H1 (cell line): ENCODE data around the gene APBA2. TPM values are rescaled to one million over a fixed set of nuclear protein-coding genes. Genes with fewer than 3 reads are reported as not detected.

Experiments
- CTCF ChIA-PET: fragments of 300-600 bp; sonication (Branson Sonifier 250); formaldehyde crosslinking; loops from one replicate; lab custom pipeline; 2021; ENCODE audit not compliant: partially characterized antibody; lab: Charles Lee
- POLR2A ChIA-PET: fragments of 300-600 bp; sonication (Branson Sonifier 250); formaldehyde crosslinking; loops from one replicate; lab custom pipeline; 2021; ENCODE audit warnings: inconsistent platforms; ENCODE audit not compliant: partially characterized antibody; lab: Charles Lee
- DNase-seq, 2 experiments: peaks; one replicate each; pipeline versions ENCODE4 v3.0.0 to v3.0.0-alpha.2; 2010 to 2022; ENCODE audit warnings: low spot score in 2 of 2, low read depth in 1 of 2, mixed read lengths in 1 of 2
- FAIRE-seq: peaks from 2 replicates; lab custom pipeline; 2011; peaks lifted over from hg19 to GRCh38; lab: Jason Lieb, UNC
- H2AFZ ChIP-seq: 2 replicates; pipeline ENCODE4 v1.8.1; 2012; ENCODE audit warnings: low read length, inconsistent platforms
- H2AK5ac ChIP-seq: 2 replicates; pipeline ENCODE4 v1.6.1; 2013; ENCODE audit warnings: low read depth, low read length
- H2BK120ac ChIP-seq: replicated peaks from 2 replicates; pipeline ENCODE3; 2013; ENCODE audit warnings: low read depth, low read length, inconsistent platforms
- H2BK12ac ChIP-seq: 2 replicates; pipeline ENCODE4 v1.6.1; 2013; ENCODE audit warnings: low read depth, low read length
- H2BK15ac ChIP-seq: 2 replicates; pipeline ENCODE4 v1.6.1; 2013; ENCODE audit warnings: low read length
- H2BK20ac ChIP-seq: 2 replicates; pipeline ENCODE4 v1.6.1; 2013; ENCODE audit warnings: low read length
- H2BK5ac ChIP-seq: 2 replicates; pipeline ENCODE4 v1.6.1; 2013; ENCODE audit warnings: low read depth, low read length
- H3K14ac ChIP-seq: 2 replicates; pipeline ENCODE4 v1.6.1; 2013; ENCODE audit warnings: inconsistent platforms; ENCODE audit not compliant: insufficient read length
- H3K18ac ChIP-seq: 2 replicates; pipeline ENCODE4 v1.6.1; 2013; ENCODE audit warnings: low read length; ENCODE audit errors: extremely low read depth
- H3K23ac ChIP-seq: 2 replicates; pipeline ENCODE4 v1.6.1; 2013; ENCODE audit warnings: inconsistent platforms; ENCODE audit not compliant: insufficient read length
- H3K23me2 ChIP-seq: 2 replicates; pipeline ENCODE4 v1.6.1; 2013; ENCODE audit warnings: low read depth, low read length
- H3K27ac ChIP-seq: 2 replicates; pipeline ENCODE4 v1.6.1; 2011; ENCODE audit warnings: low read depth, low read length, inconsistent platforms
- H3K27me3 ChIP-seq, 4 experiments: replicated peaks in 1 of 4; 1 replicate in 1 of 4; 2 replicates in 3 of 4; pipeline versions ENCODE4 v1.6.1 to v1.8.1; 2011 to 2013; ENCODE audit warnings: low read length in 3 of 4, mild to moderate bottlenecking in 3 of 4, inconsistent platforms in 2 of 4, mixed read lengths in 2 of 4, moderate library complexity in 1 of 4; ENCODE audit not compliant: control insufficient read depth in 3 of 4, insufficient read depth in 3 of 4; ENCODE audit errors: extremely low read depth in 1 of 4
- H3K36me3 ChIP-seq, 4 experiments: 2 replicates each; pipeline versions ENCODE4 v1.6.1 to v1.8.1; 2011 to 2013; ENCODE audit warnings: mild to moderate bottlenecking in 4 of 4, low read length in 3 of 4, moderate library complexity in 2 of 4, control low read depth in 1 of 4, inconsistent platforms in 1 of 4; ENCODE audit not compliant: insufficient read depth in 4 of 4, control insufficient read depth in 2 of 4
- H3K4ac ChIP-seq: replicated peaks from 2 replicates; pipeline ENCODE3; 2013; ENCODE audit warnings: low read length, low read depth, mixed read lengths, inconsistent platforms; ENCODE audit not compliant: insufficient read length
- H3K4me1 ChIP-seq, 4 experiments: replicated peaks in 1 of 4; 1 replicate in 1 of 4; 2 replicates in 3 of 4; pipeline versions ENCODE4 v1.6.1 to v1.8.1; 2011 to 2013; ENCODE audit warnings: low read length in 3 of 4, inconsistent platforms in 2 of 4, mixed read lengths in 1 of 4; ENCODE audit not compliant: insufficient read depth in 4 of 4, control insufficient read depth in 3 of 4
- H3K4me2 ChIP-seq, 2 experiments: 2 replicates each; pipeline versions ENCODE4 v1.6.1 to v1.8.1; 2011 to 2013; ENCODE audit warnings: low read depth in 2 of 2, low read length in 2 of 2, control low read depth in 1 of 2, inconsistent platforms in 1 of 2, mild to moderate bottlenecking in 1 of 2; ENCODE audit not compliant: insufficient read depth in 1 of 2
- H3K4me3 ChIP-seq, 4 experiments: fragments of 200-600, 300-600 bp in 1 of 4; sonication (generic), shearing (Covaris generic), sonication (Bioruptor Twin) in 1 of 4; 2 replicates each; pipeline versions ENCODE4 v1.5.1 to v1.8.1; 2011 to 2016; ENCODE audit warnings: low read length in 4 of 4, low read depth in 3 of 4, control low read depth in 2 of 4, inconsistent platforms in 2 of 4, mild to moderate bottlenecking in 2 of 4, mixed read lengths in 1 of 4, moderate library complexity in 1 of 4; ENCODE audit not compliant: insufficient read depth in 2 of 4; ENCODE audit errors: extremely low read depth in 1 of 4
- H3K56ac ChIP-seq: replicated peaks from 2 replicates; pipeline ENCODE3; 2013; ENCODE audit warnings: low read depth, mild to moderate bottlenecking, mixed read lengths, low read length, inconsistent platforms; ENCODE audit not compliant: insufficient read length
- H3K79me1 ChIP-seq: 2 replicates; pipeline ENCODE4 v1.6.1; 2013; ENCODE audit warnings: low read depth, low read length, control low read depth
- H3K79me2 ChIP-seq, 2 experiments: 2 replicates each; pipeline versions ENCODE4 v1.6.1 to v1.8.1; 2012 to 2013; ENCODE audit warnings: low read length in 2 of 2, mild to moderate bottlenecking in 2 of 2, inconsistent platforms in 1 of 2; ENCODE audit not compliant: insufficient read depth in 2 of 2, control insufficient read depth in 1 of 2
- H3K9ac ChIP-seq, 4 experiments: replicated peaks in 1 of 4; 1 replicate in 1 of 4; 2 replicates in 3 of 4; pipeline versions ENCODE4 v1.6.1 to v1.8.1; 2011 to 2013; ENCODE audit warnings: low read depth in 3 of 4, low read length in 3 of 4, control low read depth in 2 of 4, mild to moderate bottlenecking in 2 of 4, moderate library complexity in 2 of 4, inconsistent platforms in 1 of 4; ENCODE audit errors: extremely low read depth in 1 of 4
- H3K9me3 ChIP-seq, 2 experiments: 2 replicates each; pipeline versions ENCODE4 v1.6.1 to v1.8.1; 2012 to 2013; ENCODE audit warnings: mild to moderate bottlenecking in 2 of 2, moderate library complexity in 2 of 2, control low read depth in 1 of 2, inconsistent platforms in 1 of 2, low read depth in 1 of 2, low read length in 1 of 2, mixed read lengths in 1 of 2; ENCODE audit not compliant: insufficient read depth in 2 of 2
- H4K20me1 ChIP-seq, 2 experiments: replicated peaks in 1 of 2; 2 replicates each; pipeline versions ENCODE3 to v1.8.1; 2011 to 2013; ENCODE audit warnings: inconsistent platforms in 2 of 2, low read length in 2 of 2, mild to moderate bottlenecking in 1 of 2; ENCODE audit not compliant: insufficient read depth in 2 of 2, control insufficient read depth in 1 of 2
- H4K5ac ChIP-seq: 2 replicates; pipeline ENCODE4 v1.6.1; 2013; ENCODE audit warnings: low read length, low read depth, mixed read lengths, inconsistent platforms; ENCODE audit not compliant: insufficient read length
- H4K8ac ChIP-seq: 2 replicates; pipeline ENCODE4 v1.8.0; 2013; ENCODE audit warnings: mild to moderate bottlenecking, moderate library complexity, low read length, inconsistent platforms; ENCODE audit not compliant: insufficient read depth; ENCODE audit errors: extremely low read depth
- H4K91ac ChIP-seq: replicated peaks from 2 replicates; pipeline ENCODE3; 2013; ENCODE audit warnings: low read length, mixed read lengths, inconsistent platforms; ENCODE audit not compliant: insufficient read length
- JUN ChIP-seq: IDR thresholded peaks from 2 replicates; pipeline ENCODE4 v1.6.1; 2011; ENCODE audit warnings: low read depth, mild to moderate bottlenecking, improper control_type of control experiment, low read length
- SAP30 ChIP-seq: fragments of 300-600 bp; sonication (generic); IDR thresholded peaks from 2 replicates; pipeline ENCODE4 v1.7.1; 2012; ENCODE audit warnings: low read length, moderate library complexity, mild to moderate bottlenecking, inconsistent platforms; ENCODE audit not compliant: insufficient read depth, insufficient replicate concordance
- YY1 ChIP-seq: IDR thresholded peaks from 2 replicates; pipeline ENCODE4 v1.6.1; 2011; ENCODE audit warnings: low read depth, mild to moderate bottlenecking, low read length
- WGBS, 2 experiments: shearing (Covaris generic) in 1 of 2; methylation state at CpG; one replicate each; pipeline versions ENCODE4 v1.1.6 to v1.1.7; 2013 to 2015; ENCODE audit warnings: low lambda C conversion rate in 2 of 2, mixed read lengths in 2 of 2, inconsistent platforms in 1 of 2, low coverage in 1 of 2, missing lambda C conversion rate in 1 of 2; ENCODE audit not compliant: insufficient replicate concordance in 2 of 2, insufficient coverage in 1 of 2, insufficient read length in 1 of 2; ENCODE audit errors: extremely low coverage in 1 of 2, missing lambda C conversion rate in 1 of 2; 5-methylcytosine and 5-hydroxymethylcytosine counted together
- polyA plus RNA-seq, 7 experiments: library from polyadenylated mRNA; depleted of rRNA in 3 of 7; stranded (reverse) in 5 of 7; unstranded in 2 of 7; fragments of >200 nt in 5 of 7; fragments of 200-250 nt in 2 of 7; gene quantifications; 1 replicate in 5 of 7; 2 replicates in 1 of 7; 4 replicates in 1 of 7; pipeline versions ENCODE4 v1.2.1 to v1.2.3, GENCODE V29; 2011 to 2013; ENCODE audit warnings: missing spikeins in 2 of 7, mixed read lengths in 2 of 7
- total RNA-seq: library from RNA; stranded (reverse); fragmentation: NEBNext Ultra II Directional; extraction: Animal tissue kit (Norgen Biotek cat#: 25700); gene quantifications from 2 replicates; pipeline ENCODE4 v1.2.1, GENCODE V29; 2021
- TF ChIP-seq, protein P1 (sequence below), 3 experiments: IDR thresholded peaks; 1 replicate in 2 of 3; 2 replicates in 1 of 3; pipeline versions ENCODE4 v1.5.1 to v1.6.1; 2011; ENCODE audit warnings: low read length in 3 of 3, mild to moderate bottlenecking in 3 of 3, inconsistent platforms in 2 of 3, low read depth in 1 of 3, moderate library complexity in 1 of 3; ENCODE audit not compliant: insufficient read depth in 1 of 3; ENCODE audit errors: control extremely low read depth in 1 of 3

APBA2 gene
- total and polyA plus RNA-seq, 2 of the 8 experiments (the other 6 are each of a cell fraction or from before 2014, with no cell fraction given) = 15.5 to 19.0 TPM

DNA sequence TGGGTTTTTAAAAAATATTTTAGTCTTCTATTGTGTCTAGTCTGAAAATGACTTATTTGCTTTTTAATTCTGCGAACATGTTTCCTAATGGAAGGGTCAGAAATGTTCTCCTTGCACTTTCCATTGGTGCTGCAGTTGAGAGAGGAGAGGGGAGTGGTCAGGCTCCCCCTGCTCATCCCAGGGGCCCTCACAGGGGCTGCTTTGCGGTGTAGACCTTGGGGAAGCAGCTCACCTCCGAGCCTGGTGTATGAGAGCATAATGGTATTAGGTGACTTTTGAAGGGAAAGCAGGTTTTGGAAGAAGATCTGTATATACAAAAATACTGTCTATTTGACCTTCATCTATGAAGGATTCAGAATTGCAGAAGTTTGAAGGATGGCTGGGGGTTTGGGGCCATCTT, 28.3 kb downstream of the APBA2 start:
- Histone ChIP-seq H2BK20ac (no peak overlapping the region), H3K9me3 (no peaks in the 10 kb centered on the region), H3K18ac (no peak overlapping the region), H2BK12ac (no peak overlapping the region), H3K4me3 (no peak overlapping the region), H4K8ac (no peak overlapping the region), H3K79me1 (peaks cover 8% of the 10 kb centered on the region), H3K56ac (no peak overlapping the region), H2AK5ac (no peak overlapping the region), H2BK120ac (no peak overlapping the region), H3K4me1 (peaks cover 8 to 25% (median 15%) of the 10 kb centered on the region in 4 experiments), H3K23me2 (peaks cover 11% of the 10 kb centered on the region; the same call in 1 of the 2 replicates), H3K27me3 (no peaks in the 10 kb centered on the region), H2AFZ (no peak overlapping the region), H2BK5ac (no peak overlapping the region), H3K27ac (no peak overlapping the region), H4K91ac (no peak overlapping the region), H3K4me2 (no peak overlapping the region), H3K36me3 (no peaks in the 10 kb centered on the region; a peak in 1 of 8 replicates), H3K4ac (no peak overlapping the region), H3K79me2 (no peaks in the 10 kb centered on the region), H4K20me1 (peaks cover 0 to 11% of the 10 kb centered on the region in 2 experiments), H3K23ac (no peak overlapping the region), H4K5ac (no peak overlapping the region), H3K14ac (no peak overlapping the region), H3K9ac (no peak overlapping the region), H2BK15ac (no peak overlapping the region)
- CTCF ChIA-PET = interaction anchor here (0.5 to 4.7 kb wide), 10 partner anchors 8 to 189 kb away, joined by 3 to 51 read pairs (median 4); no protein-coding TSS in a partner anchor
- WGBS, 2 experiments = 93% methylated on average over 3 of the region's 3 CpGs; no CpG with 5 or more reads in 1 of the 2 experiments
- no peak for DNase-seq
- POLR2A ChIA-PET = no interaction called here
- no peak for FAIRE-seq
- TF ChIP-seq SAP30 (no peak), JUN (no peak), YY1 (no peak)
- TF ChIP-seq, protein P1, sequence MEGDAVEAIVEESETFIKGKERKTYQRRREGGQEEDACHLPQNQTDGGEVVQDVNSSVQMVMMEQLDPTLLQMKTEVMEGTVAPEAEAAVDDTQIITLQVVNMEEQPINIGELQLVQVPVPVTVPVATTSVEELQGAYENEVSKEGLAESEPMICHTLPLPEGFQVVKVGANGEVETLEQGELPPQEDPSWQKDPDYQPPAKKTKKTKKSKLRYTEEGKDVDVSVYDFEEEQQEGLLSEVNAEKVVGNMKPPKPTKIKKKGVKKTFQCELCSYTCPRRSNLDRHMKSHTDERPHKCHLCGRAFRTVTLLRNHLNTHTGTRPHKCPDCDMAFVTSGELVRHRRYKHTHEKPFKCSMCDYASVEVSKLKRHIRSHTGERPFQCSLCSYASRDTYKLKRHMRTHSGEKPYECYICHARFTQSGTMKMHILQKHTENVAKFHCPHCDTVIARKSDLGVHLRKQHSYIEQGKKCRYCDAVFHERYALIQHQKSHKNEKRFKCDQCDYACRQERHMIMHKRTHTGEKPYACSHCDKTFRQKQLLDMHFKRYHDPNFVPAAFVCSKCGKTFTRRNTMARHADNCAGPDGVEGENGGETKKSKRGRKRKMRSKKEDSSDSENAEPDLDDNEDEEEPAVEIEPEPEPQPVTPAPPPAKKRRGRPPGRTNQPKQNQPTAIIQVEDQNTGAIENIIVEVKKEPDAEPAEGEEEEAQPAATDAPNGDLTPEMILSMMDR (IDR thresholded peaks at IDR 0.05; ENCODE audit: control extremely low read depth in 1 of 3, insufficient read depth in 1 of 3, low read depth in 1 of 3, low read length in 3 of 3) = no peak
